Measurements from ENCODE around the gene TLL1. TPM values are rescaled to one million over a fixed set of nuclear protein-coding genes. Genes with fewer than 3 reads are reported as not detected.

Gene TLL1
- total RNA-seq, 4 donors from 2014 or later, result 0.62 to 2.3 (median 1.1) TPM

DNA sequence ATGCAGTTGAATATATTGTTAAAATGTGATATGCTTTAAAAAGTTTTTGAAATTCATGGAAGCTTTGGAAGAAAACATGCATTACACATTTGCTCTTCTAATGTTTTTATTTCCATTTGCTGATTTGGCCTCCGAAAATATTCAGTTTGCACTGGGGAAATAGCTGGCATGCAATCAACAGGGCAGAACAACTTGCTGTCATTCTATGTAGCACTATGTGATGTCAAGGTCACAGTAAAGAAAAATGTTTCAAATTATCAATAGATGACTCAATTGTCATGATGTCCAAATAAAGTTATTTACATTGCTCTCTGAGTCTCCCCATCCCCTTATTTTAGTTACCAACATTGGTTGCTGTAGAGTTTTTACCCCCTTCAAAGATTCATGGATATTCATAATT, 119.2 kb downstream of the TLL1 start:
- no peak for ATAC-seq
- Histone ChIP-seq H3K27ac (no peak overlapping the region), H3K9me3 (no peaks in the 10 kb centered on the region), H3K27me3 (no peaks in the 10 kb centered on the region), H3K36me3 (no peaks in the 10 kb centered on the region), H3K4me3 (no peak overlapping the region), H3K4me1 (no peaks in the 10 kb centered on the region)
- TF ChIP-seq POLR2A (IDR thresholded peaks at IDR 0.05) (no peak), CTCF (IDR thresholded peaks at IDR 0.05 in 4 of 5, conservative IDR thresholded peaks at IDR 0.05 in 1 of 5) (no peak)
- intact Hi-C loops (cut with DNase I; ENCODE audit: low total_unique reads) (no loop called here), in situ Hi-C loops (cut with MboI; ENCODE audit: low sequenced_read_pairs in 4 of 4) (no loop called here)
- no peak for DNase-seq

- H3K36me3 ChIP-seq, result no peaks in the 10 kb centered on the region
- H3K27ac ChIP-seq, result no peak overlapping the region
- TF ChIP-seq POLR2A (IDR thresholded peaks at IDR 0.05) (no peak), CTCF (IDR thresholded peaks at IDR 0.05 in 4 of 5, conservative IDR thresholded peaks at IDR 0.05 in 1 of 5) (no peak)
- no peak overlapping the region for H3K4me3 ChIP-seq
- no peaks in the 10 kb centered on the region for H3K4me1 ChIP-seq
- DNase-seq (no peak), ATAC-seq (no peak)
- H3K9me3 ChIP-seq, result no peaks in the 10 kb centered on the region
- no peaks in the 10 kb centered on the region for H3K27me3 ChIP-seq
- in situ Hi-C loops (cut with MboI; ENCODE audit: low sequenced_read_pairs in 4 of 4), result no loop called here
- intact Hi-C loops (cut with DNase I; ENCODE audit: low total_unique reads), result no loop called here
These were observed 121.7 kb downstream of the TLL1 start for GRCh38 chr4:165994701-165995100.

DNA sequence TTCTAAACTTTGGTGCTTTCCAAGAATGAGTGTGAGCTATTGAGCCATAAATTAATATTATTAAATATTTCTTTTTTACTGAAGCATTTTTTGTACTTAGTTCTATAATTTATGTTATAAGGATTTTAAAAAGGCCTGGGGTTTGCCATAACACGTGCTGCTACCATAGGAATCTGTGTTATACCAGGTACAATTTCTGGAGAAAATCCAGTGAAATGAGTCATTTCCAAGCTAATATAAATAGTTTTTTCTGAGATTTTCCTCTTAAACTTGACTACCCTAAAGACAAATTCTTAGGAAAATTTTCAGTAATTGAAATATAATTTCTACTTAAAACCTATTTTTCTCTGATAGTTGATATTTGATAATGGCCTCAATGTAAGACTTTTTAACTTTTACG, 130.8 kb downstream of the TLL1 start:
- Histone ChIP-seq H3K27ac (no peak overlapping the region), H3K27me3 (no peaks in the 10 kb centered on the region), H3K9me3 (no peaks in the 10 kb centered on the region), H3K36me3 (no peaks in the 10 kb centered on the region), H3K4me3 (no peak overlapping the region), H3K4me1 (no peaks in the 10 kb centered on the region)
- in situ Hi-C loops (cut with MboI; ENCODE audit: low sequenced_read_pairs in 4 of 4) (no loop called here), intact Hi-C loops (cut with DNase I; ENCODE audit: low total_unique reads) (no loop called here)
- ATAC-seq (no peak), DNase-seq (no peak)
- TF ChIP-seq CTCF (IDR thresholded peaks at IDR 0.05 in 4 of 5, conservative IDR thresholded peaks at IDR 0.05 in 1 of 5) (no peak), POLR2A (IDR thresholded peaks at IDR 0.05) (no peak)

DNA sequence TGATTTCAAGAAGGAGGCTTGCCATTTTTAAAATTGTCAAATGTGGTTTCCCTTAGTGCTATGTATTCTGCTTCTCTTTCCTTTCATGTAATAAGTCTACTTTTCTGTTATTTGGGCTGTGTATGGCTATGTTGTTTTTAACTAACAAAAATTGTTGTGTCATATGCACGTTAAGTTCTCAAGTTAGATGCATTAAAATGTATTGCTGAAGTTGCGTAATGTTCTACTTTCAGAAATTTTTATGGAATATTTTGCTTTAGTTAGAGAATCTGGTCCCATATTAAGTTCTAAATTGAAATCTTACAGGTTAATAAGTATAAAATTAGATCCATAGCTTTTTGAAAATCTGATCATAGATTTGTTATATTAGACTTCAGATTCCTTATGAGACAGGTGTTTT, 133.2 kb downstream of the TLL1 start:
- H3K4me3 ChIP-seq, result no peak overlapping the region
- no peaks in the 10 kb centered on the region for H3K9me3 ChIP-seq
- ATAC-seq (no peak), DNase-seq (no peak)
- H3K36me3 ChIP-seq, result no peaks in the 10 kb centered on the region
- no peaks in the 10 kb centered on the region for H3K4me1 ChIP-seq
- no peak overlapping the region for H3K27ac ChIP-seq
- intact Hi-C loops (cut with DNase I; ENCODE audit: low total_unique reads) (no loop called here), in situ Hi-C loops (cut with MboI; ENCODE audit: low sequenced_read_pairs in 4 of 4) (no loop called here)
- H3K27me3 ChIP-seq, result no peaks in the 10 kb centered on the region
- TF ChIP-seq POLR2A (IDR thresholded peaks at IDR 0.05) (no peak), CTCF (IDR thresholded peaks at IDR 0.05 in 4 of 5, conservative IDR thresholded peaks at IDR 0.05 in 1 of 5) (no peak)

DNA sequence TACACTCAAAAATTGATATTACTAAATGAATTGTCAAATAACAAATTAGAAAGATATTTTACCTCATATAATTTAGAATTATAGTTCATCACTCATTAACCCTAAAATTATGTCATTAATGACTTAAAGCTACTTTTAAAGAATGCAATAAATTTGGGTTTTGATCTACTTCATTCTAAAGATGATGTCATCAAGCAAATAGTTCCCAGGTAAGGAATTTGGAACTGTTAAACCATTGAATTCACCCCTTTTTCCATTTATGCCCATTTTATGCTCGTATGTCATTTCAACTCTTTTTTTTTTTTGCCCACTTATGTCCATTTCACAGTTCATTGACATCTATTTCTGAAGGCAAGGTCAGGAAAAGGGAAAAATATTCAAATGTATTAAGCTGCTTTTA, 135.5 kb downstream of the TLL1 start:
- Histone ChIP-seq H3K9me3 (no peaks in the 10 kb centered on the region), H3K4me1 (no peaks in the 10 kb centered on the region), H3K36me3 (no peaks in the 10 kb centered on the region), H3K4me3 (no peak overlapping the region), H3K27me3 (no peaks in the 10 kb centered on the region), H3K27ac (no peak overlapping the region)
- no peak for DNase-seq
- in situ Hi-C loops (cut with MboI; ENCODE audit: low sequenced_read_pairs in 4 of 4), result no loop called here
- no peak for TF ChIP-seq CTCF (IDR thresholded peaks at IDR 0.05 in 4 of 5, conservative IDR thresholded peaks at IDR 0.05 in 1 of 5)
- TF ChIP-seq POLR2A (IDR thresholded peaks at IDR 0.05), result no peak
- no peak for ATAC-seq
- intact Hi-C loops (cut with DNase I; ENCODE audit: low total_unique reads), result no loop called here

Measured in gastrocnemius medialis (tissue), 4 donors.